ENCODE results near the gene LRRC26. TPM values are rescaled to one million over a fixed set of nuclear protein-coding genes. Genes with fewer than 3 reads are reported as not detected.
A peak's percentile ranks its signal among the peaks of the same experiment; 100 is the strongest.

Gene LRRC26
- total and polyA plus RNA-seq, 2 of the 13 experiments (the other 11 are each of a cell fraction or from before 2014, with no cell fraction given), result not detected

DNA sequence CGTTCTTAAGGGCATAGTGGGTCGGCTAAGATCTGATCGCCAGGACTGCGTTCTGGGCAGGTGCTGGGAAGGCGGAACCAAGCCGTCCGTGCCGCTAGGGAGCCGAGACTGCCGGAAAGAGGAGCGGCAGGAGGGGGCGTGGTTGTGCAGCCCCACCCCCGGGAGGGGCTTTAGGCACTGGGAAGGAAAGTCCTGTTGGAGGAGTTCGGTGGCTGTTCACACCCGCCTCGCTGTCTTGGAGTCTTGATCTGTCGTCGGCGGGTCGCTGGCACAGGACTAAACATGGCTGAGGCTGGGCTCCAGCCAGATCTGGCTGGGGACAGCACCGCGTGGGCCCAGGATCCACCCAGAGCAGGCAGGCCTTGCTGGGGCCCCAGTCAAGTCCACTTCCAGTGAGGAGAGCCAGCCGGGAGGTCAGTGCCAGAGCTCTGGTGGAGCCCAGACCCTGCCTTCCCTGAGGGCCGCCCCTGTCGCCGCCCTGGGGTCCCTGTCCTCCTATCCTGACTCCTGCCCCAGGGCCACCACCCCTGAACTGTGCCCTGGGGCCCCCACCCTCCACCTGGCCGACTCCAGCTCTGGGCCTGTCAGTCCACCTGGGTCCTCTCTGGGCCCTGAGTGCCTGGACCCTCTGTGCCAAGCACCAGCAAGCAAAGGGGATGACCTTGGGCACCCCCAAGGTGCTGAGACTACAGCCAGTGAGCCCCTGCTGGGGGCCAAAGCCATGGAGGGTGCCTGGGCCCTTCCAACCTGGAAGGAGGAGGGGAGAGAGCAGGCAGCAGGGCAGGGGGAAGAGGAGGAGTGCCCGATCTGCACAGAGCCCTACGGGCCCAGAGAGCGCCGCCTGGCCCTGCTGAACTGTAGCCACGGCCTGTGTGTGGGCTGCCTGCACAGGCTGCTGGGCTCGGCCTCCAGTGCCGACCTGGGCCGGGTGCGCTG, 47.7 kb upstream of the LRRC26 start (continued):
- no peak for TF ChIP-seq CSRNP2 (CRISPR knock-in tag; conservative IDR thresholded peaks at IDR 0.05; ENCODE audit: low read depth)
- TF ChIP-seq NR2F2 (IDR thresholded peaks at IDR 0.05; ENCODE audit: borderline replicate concordance, low read depth), result no peak
- no peak for TF ChIP-seq TEAD2 (CRISPR knock-in tag; IDR thresholded peaks at IDR 0.05)
- TF ChIP-seq ZNF547 (CRISPR knock-in tag; IDR thresholded peaks at IDR 0.05), result peak; percentile 71
- TF ChIP-seq JDP2 (CRISPR knock-in tag; IDR thresholded peaks at IDR 0.05; ENCODE audit: borderline replicate concordance), result no peak
- no peak for TF ChIP-seq ARID3A (IDR thresholded peaks at IDR 0.05; ENCODE audit: low read depth, low read length)
- no peak for TF ChIP-seq ZNF775 (CRISPR knock-in tag; IDR thresholded peaks at IDR 0.05; ENCODE audit: borderline replicate concordance)
- peak; percentile 87 for TF ChIP-seq GABPB1 (CRISPR knock-in tag; IDR thresholded peaks at IDR 0.05)
- no peak for TF ChIP-seq ZNF569 (CRISPR knock-in tag; IDR thresholded peaks at IDR 0.05; ENCODE audit: borderline replicate concordance)
- no peak for TF ChIP-seq ZBTB42 (CRISPR knock-in tag; IDR thresholded peaks at IDR 0.05)
- no peak for TF ChIP-seq ZNF496 (CRISPR knock-in tag; IDR thresholded peaks at IDR 0.05; ENCODE audit: insufficient replicate concordance)
- TF ChIP-seq BRCA1 (CRISPR knock-in tag; IDR thresholded peaks at IDR 0.05), result no peak
- TF ChIP-seq ZBTB10 (CRISPR knock-in tag; IDR thresholded peaks at IDR 0.05; ENCODE audit: borderline replicate concordance), result no peak
- TF ChIP-seq, protein P1, sequence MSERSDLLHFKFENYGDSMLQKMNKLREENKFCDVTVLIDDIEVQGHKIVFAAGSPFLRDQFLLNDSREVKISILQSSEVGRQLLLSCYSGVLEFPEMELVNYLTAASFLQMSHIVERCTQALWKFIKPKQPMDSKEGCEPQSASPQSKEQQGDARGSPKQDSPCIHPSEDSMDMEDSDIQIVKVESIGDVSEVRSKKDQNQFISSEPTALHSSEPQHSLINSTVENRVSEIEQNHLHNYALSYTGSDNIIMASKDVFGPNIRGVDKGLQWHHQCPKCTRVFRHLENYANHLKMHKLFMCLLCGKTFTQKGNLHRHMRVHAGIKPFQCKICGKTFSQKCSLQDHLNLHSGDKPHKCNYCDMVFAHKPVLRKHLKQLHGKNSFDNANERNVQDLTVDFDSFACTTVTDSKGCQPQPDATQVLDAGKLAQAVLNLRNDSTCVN (CRISPR knock-in tag; IDR thresholded peaks at IDR 0.05; ENCODE audit: borderline replicate concordance), result no peak
- no peak; the same call in 1 of the 2 replicates for TF ChIP-seq KAT8 (CRISPR knock-in tag; IDR thresholded peaks at IDR 0.05)
- TF ChIP-seq, protein P2, sequence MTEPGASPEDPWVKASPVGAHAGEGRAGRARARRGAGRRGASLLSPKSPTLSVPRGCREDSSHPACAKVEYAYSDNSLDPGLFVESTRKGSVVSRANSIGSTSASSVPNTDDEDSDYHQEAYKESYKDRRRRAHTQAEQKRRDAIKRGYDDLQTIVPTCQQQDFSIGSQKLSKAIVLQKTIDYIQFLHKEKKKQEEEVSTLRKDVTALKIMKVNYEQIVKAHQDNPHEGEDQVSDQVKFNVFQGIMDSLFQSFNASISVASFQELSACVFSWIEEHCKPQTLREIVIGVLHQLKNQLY (CRISPR knock-in tag; IDR thresholded peaks at IDR 0.05), result no peak
- no peak for TF ChIP-seq PRPF4 (IDR thresholded peaks at IDR 0.05; ENCODE audit: low read depth, low read length, poor library complexity, severe bottlenecking)
- TF ChIP-seq, protein P3, sequence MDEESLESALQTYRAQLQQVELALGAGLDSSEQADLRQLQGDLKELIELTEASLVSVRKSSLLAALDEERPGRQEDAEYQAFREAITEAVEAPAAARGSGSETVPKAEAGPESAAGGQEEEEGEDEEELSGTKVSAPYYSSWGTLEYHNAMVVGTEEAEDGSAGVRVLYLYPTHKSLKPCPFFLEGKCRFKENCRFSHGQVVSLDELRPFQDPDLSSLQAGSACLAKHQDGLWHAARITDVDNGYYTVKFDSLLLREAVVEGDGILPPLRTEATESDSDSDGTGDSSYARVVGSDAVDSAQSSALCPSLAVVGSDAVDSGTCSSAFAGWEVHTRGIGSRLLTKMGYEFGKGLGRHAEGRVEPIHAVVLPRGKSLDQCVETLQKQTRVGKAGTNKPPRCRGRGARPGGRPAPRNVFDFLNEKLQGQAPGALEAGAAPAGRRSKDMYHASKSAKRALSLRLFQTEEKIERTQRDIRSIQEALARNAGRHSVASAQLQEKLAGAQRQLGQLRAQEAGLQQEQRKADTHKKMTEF (CRISPR knock-in tag; IDR thresholded peaks at IDR 0.05), result no peak
- no peak for TF ChIP-seq HNRNPH1 (optimal IDR thresholded peaks at IDR 0.05; ENCODE audit: low read depth, low read length)

All from HepG2 (cell line).